IMR-90 (cell line): ENCODE data around the gene ADAMTS12. TPM values are rescaled to one million over a fixed set of nuclear protein-coding genes. Genes with fewer than 3 reads are reported as not detected.

Experiments
- ATAC-seq: fragments of 200-7000 bp; cut with Tn5 transposase; 2 replicates; pipeline ENCODE4 v1.9.1; 2020; ENCODE audit warnings: low read depth, mild to moderate bottlenecking, moderate library complexity
- BruUV-seq: library from RNA; stranded (reverse); fragments of 400-500 nt; replicated peaks from 2 replicates; lab custom pipeline; 2021; lab: Mats Ljungman, UMichigan
- CTCF ChIA-PET: fragments of 300-600 bp; formaldehyde crosslinking; extraction: SDS; loops from one replicate; lab custom pipeline; 2021; ENCODE audit warnings: antibody characterized with exemption; lab: Yijun Ruan, JAX
- POLR2A ChIA-PET: fragments of 300-600 bp; sonication (Branson Sonifier 250); formaldehyde crosslinking; loops from one replicate; lab custom pipeline; 2022; ENCODE audit warnings: antibody characterized with exemption; ENCODE audit not compliant: unreplicated experiment; lab: Charles Lee
- DNase-seq: peaks from one replicate; pipeline ENCODE4 v3.0.0; 2013
- H2AFZ ChIP-seq: replicated peaks from 2 replicates; pipeline ENCODE3; 2013; ENCODE audit warnings: low read length, mild to moderate bottlenecking; ENCODE audit not compliant: poor library complexity
- H2AK5ac ChIP-seq: 2 replicates; pipeline ENCODE4 v1.6.1; 2013; ENCODE audit warnings: low read depth, low read length, inconsistent platforms
- H2AK9ac ChIP-seq: replicated peaks from 2 replicates; pipeline ENCODE3; 2013; ENCODE audit warnings: mild to moderate bottlenecking, low read depth, low read length, moderate library complexity; ENCODE audit not compliant: poor library complexity
- H2BK120ac ChIP-seq: 2 replicates; pipeline ENCODE4 v1.6.1; 2013; ENCODE audit warnings: low read depth, low read length, inconsistent platforms
- H2BK15ac ChIP-seq: 3 replicates; pipeline ENCODE4 v1.6.1; 2013; ENCODE audit warnings: low read depth, low read length, inconsistent platforms
- H2BK20ac ChIP-seq: 2 replicates; pipeline ENCODE4 v1.6.1; 2013; ENCODE audit warnings: low read depth, mild to moderate bottlenecking, inconsistent platforms, low read length, moderate library complexity
- H2BK5ac ChIP-seq: 2 replicates; pipeline ENCODE4 v1.6.1; 2013; ENCODE audit warnings: mild to moderate bottlenecking, low read depth, low read length, inconsistent platforms; ENCODE audit not compliant: poor library complexity, severe bottlenecking
- H3K14ac ChIP-seq: replicated peaks from 2 replicates; pipeline ENCODE4 v1.6.1; 2013; ENCODE audit warnings: low read depth, low read length, inconsistent platforms
- H3K18ac ChIP-seq: 2 replicates; pipeline ENCODE4 v1.6.1; 2013; ENCODE audit warnings: low read depth, low read length, control low read depth
- H3K23ac ChIP-seq: 2 replicates; pipeline ENCODE4 v1.6.1; 2013; ENCODE audit warnings: low read depth, low read length, inconsistent platforms
- H3K27ac ChIP-seq: 2 replicates; pipeline ENCODE4 v1.5.1; 2013; ENCODE audit warnings: mild to moderate bottlenecking, control low read depth, low read length; ENCODE audit not compliant: insufficient read depth
- H3K27me3 ChIP-seq: 2 replicates; pipeline ENCODE4 v1.6.1; 2013; ENCODE audit warnings: low read length; ENCODE audit not compliant: control insufficient read depth, insufficient read depth
- H3K36me3 ChIP-seq: 2 replicates; pipeline ENCODE4 v1.6.1; 2013; ENCODE audit warnings: low read length, mixed read lengths; ENCODE audit not compliant: control insufficient read depth, insufficient read depth
- H3K4ac ChIP-seq: 2 replicates; pipeline ENCODE4 v1.6.1; 2013; ENCODE audit warnings: low read depth, low read length, inconsistent platforms
- H3K4me1 ChIP-seq: 2 replicates; pipeline ENCODE4 v1.6.1; 2013; ENCODE audit warnings: low read length, mixed read lengths; ENCODE audit not compliant: control insufficient read depth, insufficient read depth
- H3K4me2 ChIP-seq: 2 replicates; pipeline ENCODE4 v1.6.1; 2013; ENCODE audit warnings: low read depth, mild to moderate bottlenecking, control low read depth, low read length, moderate library complexity
- H3K4me3 ChIP-seq: 2 replicates; pipeline ENCODE4 v1.5.1; 2013; ENCODE audit warnings: low read depth, mild to moderate bottlenecking, control low read depth, low read length, moderate library complexity; ENCODE audit not compliant: insufficient read depth
- H3K56ac ChIP-seq: 2 replicates; pipeline ENCODE4 v1.6.1; 2013; ENCODE audit warnings: low read length, inconsistent platforms; ENCODE audit not compliant: insufficient read depth; ENCODE audit errors: extremely low read depth
- H3K79me1 ChIP-seq, 2 experiments: 2 replicates each; pipeline ENCODE4 v1.6.1; 2013; ENCODE audit warnings: low read length in 2 of 2, inconsistent platforms in 1 of 2, low read depth in 1 of 2
- H3K9ac ChIP-seq: 2 replicates; pipeline ENCODE4 v1.6.1; 2013; ENCODE audit warnings: low read depth, low read length, control low read depth
- H3K9me1 ChIP-seq: 2 replicates; pipeline ENCODE4 v1.6.1; 2013; ENCODE audit warnings: low read length, inconsistent platforms; ENCODE audit not compliant: insufficient read depth
- H3K9me3 ChIP-seq: 2 replicates; pipeline ENCODE4 v1.6.1; 2013; ENCODE audit warnings: low read length; ENCODE audit not compliant: control insufficient read depth, insufficient read depth
- H4K20me1 ChIP-seq: 2 replicates; pipeline ENCODE4 v1.6.1; 2013; ENCODE audit warnings: low read length, inconsistent platforms; ENCODE audit not compliant: insufficient read depth
- H4K5ac ChIP-seq: 2 replicates; pipeline ENCODE4 v1.6.1; 2013; ENCODE audit warnings: mild to moderate bottlenecking, low read depth, low read length, control low read depth
- H4K8ac ChIP-seq, 2 experiments: 2 replicates each; pipeline ENCODE4 v1.6.1; 2013; ENCODE audit warnings: low read depth in 2 of 2, low read length in 2 of 2, control low read depth in 1 of 2, inconsistent platforms in 1 of 2
- H4K91ac ChIP-seq: 2 replicates; pipeline ENCODE4 v1.6.1; 2013; ENCODE audit warnings: low read depth, low read length, inconsistent platforms; ENCODE audit not compliant: insufficient read depth
- CHD1 ChIP-seq: IDR thresholded peaks from 2 replicates; pipeline ENCODE4 v1.6.1; 2012; ENCODE audit warnings: low read depth, low read length, improper control_type of control experiment
- whole genome bisulfite sequencing, 2 experiments: methylation state at CpG; one replicate each; pipeline versions ENCODE4 v1.1.5 to v1.1.7; 2013; ENCODE audit warnings: missing lambda C conversion rate in 2 of 2; ENCODE audit not compliant: insufficient read length in 1 of 2; ENCODE audit errors: extremely low coverage in 2 of 2; 5-methylcytosine and 5-hydroxymethylcytosine counted together
- dilution Hi-C: fragments of 300-500 bp; cut with HindIII; formaldehyde crosslinking; loops from one replicate; pipeline ENCODE4 v1.14.3; 2018; ENCODE audit warnings: low sequenced_read_pairs; ENCODE audit not compliant: unreplicated experiment
- in situ Hi-C: fragments of 300-500 bp; cut with MboI; formaldehyde crosslinking; loops from 3 replicates; pipeline ENCODE4 v1.14.3; 2019; ENCODE audit warnings: low sequenced_read_pairs, inconsistent platforms, mixed read lengths
- intact Hi-C: fragments of 100-400 bp; cut with micrococcal nuclease; formaldehyde crosslinking; loops from 2 replicates; pipeline ENCODE4 v1.10.0; 2022
- polyA plus RNA-seq, 3 experiments: library from polyadenylated mRNA; depleted of rRNA; stranded (reverse); fragments of >200 nt; gene quantifications; 2 replicates each; pipeline ENCODE4 v1.2.3, GENCODE V29; 2012; ENCODE audit warnings: low replicate concordance in 1 of 3
- total RNA-seq: library from RNA; depleted of rRNA; stranded (reverse); fragments of >200 nt; gene quantifications from 2 replicates; pipeline ENCODE4 v1.2.3, GENCODE V29; 2012
- TF ChIP-seq, protein P1 (sequence below): fragments of 150-350 bp; IDR thresholded peaks from 2 replicates; pipeline ENCODE4 v1.6.1; 2017; ENCODE audit warnings: mild to moderate bottlenecking, antibody characterized with exemption, low read length, low read depth

Gene ADAMTS12
- total and polyA plus RNA-seq, 2 of the 4 experiments (the other 2 are of a cell fraction) = 27.3 to 51.3 TPM

DNA sequence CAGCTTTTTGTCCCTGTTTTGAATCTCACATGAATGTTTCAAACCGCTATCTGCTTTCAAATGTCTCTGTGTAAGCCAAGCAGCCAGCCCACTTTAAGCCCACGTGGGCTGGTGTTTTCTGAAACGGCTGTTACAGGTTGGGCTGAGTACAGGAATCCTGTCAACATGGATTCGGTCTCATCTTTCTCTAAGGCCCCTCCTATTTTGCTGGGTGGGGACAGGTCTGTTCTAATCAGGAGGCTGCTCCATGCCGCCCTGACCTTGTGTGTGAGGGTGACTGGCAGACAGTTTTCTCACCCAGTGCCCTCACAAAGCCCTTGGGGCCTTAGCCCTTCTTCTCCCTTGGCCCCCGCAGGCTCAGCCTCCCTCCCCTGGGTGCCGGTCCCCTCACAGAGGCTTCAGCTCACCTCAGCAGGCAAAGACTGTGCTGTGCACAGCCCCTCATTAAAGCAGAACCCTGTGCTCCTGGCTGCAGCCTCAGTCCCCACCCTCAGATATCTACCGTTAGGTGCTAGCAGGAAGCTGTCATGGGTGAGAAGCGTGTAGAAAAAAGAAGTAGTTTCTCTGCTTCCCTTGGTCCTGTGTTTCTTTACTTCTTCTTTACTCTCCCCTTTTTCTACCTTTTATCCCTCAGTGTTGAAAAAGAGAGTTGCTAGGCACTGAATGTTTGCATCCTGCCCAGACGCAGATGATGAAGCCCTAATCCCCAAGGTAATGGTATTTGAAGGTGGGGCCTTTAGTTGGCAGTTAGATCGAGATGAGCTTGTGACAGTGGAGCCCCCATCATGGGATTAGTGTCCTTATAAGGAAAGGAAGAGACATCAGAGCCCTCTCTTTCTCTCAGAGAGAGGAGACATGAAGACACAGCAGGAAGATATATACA is 205.7 kb downstream of the ADAMTS12 start:
- no peak overlapping the region for H2BK120ac ChIP-seq
- H3K14ac ChIP-seq = no peak overlapping the region
- no peak overlapping the region for H3K4me3 ChIP-seq
- H3K9me1 ChIP-seq = no peaks in the 10 kb centered on the region
- DNase-seq (no peak), ATAC-seq (no peak)
- H3K4me2 ChIP-seq = no peak overlapping the region
- no peak overlapping the region for H4K8ac ChIP-seq
- no peak overlapping the region for H2AFZ ChIP-seq
- no peak overlapping the region for H3K27ac ChIP-seq
- TF ChIP-seq, protein P1, sequence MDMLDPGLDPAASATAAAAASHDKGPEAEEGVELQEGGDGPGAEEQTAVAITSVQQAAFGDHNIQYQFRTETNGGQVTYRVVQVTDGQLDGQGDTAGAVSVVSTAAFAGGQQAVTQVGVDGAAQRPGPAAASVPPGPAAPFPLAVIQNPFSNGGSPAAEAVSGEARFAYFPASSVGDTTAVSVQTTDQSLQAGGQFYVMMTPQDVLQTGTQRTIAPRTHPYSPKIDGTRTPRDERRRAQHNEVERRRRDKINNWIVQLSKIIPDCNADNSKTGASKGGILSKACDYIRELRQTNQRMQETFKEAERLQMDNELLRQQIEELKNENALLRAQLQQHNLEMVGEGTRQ = no peak
- TF ChIP-seq CHD1 = no peak
- no peak overlapping the region for H3K56ac ChIP-seq
- no peak overlapping the region for H3K9ac ChIP-seq
- no peaks in the 10 kb centered on the region; a peak in 1 of 4 replicates for H3K79me1 ChIP-seq
- CTCF ChIA-PET = no interaction called here
- H2BK20ac ChIP-seq = no peak overlapping the region
- intact Hi-C loops (no loop called here), in situ Hi-C loops (no loop called here), dilution Hi-C loops (no loop called here)
- H2AK5ac ChIP-seq = no peak overlapping the region
- no TSS peak for BruUV-seq
- no peak overlapping the region for H2BK5ac ChIP-seq
- H4K91ac ChIP-seq = no peak overlapping the region
- peak overlapping the region; percentile 31 for H2AK9ac ChIP-seq
- peaks cover 4% of the 10 kb centered on the region; the same call in 1 of the 2 replicates for H3K36me3 ChIP-seq
- no peak overlapping the region for H3K4ac ChIP-seq
- no peak overlapping the region for H4K5ac ChIP-seq
- no peak overlapping the region for H3K18ac ChIP-seq
- POLR2A ChIA-PET = no interaction called here
- H3K27me3 ChIP-seq = no peaks in the 10 kb centered on the region
- WGBS, 2 experiments = no CpG with 5 or more reads among the region's 11 CpGs
- H3K9me3 ChIP-seq = no peaks in the 10 kb centered on the region
- H3K4me1 ChIP-seq = no peaks in the 10 kb centered on the region; the same call in 1 of the 2 replicates
- no peaks in the 10 kb centered on the region for H4K20me1 ChIP-seq
- H2BK15ac ChIP-seq = no peak overlapping the region
- H3K23ac ChIP-seq = no peak overlapping the region
